Epidermal melanocyte (primary cell): ENCODE data around the gene VSIG2.
"Not testable (repeated sequence)": the region's sequence is repeated elsewhere in the genome, so short reads cannot be mapped to it uniquely, and the experiment has no call there.

Experiments
- DNase-seq: peaks from one replicate; pipeline ENCODE4 v3.0.0; 2011; ENCODE audit warnings: low spot score; ENCODE audit not compliant: insufficient read length

The VSIG2 gene, protein sequence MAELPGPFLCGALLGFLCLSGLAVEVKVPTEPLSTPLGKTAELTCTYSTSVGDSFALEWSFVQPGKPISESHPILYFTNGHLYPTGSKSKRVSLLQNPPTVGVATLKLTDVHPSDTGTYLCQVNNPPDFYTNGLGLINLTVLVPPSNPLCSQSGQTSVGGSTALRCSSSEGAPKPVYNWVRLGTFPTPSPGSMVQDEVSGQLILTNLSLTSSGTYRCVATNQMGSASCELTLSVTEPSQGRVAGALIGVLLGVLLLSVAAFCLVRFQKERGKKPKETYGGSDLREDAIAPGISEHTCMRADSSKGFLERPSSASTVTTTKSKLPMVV

DNA sequence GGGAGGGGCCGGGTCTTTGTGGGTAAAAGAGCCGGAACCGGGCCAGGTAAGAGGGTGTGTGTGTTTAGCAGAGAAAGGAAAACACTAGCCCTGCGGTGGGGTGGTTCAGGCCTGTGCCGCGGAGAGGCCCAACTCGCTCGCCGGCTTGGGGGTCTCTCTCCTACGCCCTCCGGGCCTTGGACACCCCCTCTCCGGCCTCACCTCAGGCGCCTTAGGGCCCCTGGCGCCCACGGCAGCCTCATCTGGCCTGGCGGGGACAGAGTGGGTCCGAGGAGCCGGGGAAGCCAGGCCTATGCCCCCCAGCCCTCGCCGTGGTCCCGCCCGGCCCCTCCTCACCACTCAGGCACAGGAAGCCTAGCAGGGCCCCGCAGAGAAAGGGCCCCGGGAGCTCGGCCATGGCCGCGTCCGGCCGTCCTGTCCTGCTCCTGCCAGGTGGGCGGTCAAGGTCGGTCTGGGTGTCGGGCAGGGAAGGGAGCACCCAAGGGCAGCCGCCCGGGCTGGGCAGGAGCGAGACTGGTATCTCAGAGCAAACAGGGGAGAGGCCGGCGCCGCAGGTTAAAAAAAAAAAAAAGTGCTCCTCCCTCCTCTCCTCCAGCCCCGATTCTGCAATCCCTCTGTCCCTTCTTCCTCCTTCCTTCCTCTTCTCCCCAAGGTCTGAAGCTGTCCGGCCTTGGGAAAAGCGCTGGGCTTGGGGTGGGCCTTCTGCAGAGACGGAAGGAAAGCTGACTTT, at the start of gene VSIG2:
Gene VSIG2 (minus strand): TSS at position 515 of the 730 bp plus-strand sequence. CDS start 118 bp downstream, at position 397.
- no peak for DNase-seq

DNA sequence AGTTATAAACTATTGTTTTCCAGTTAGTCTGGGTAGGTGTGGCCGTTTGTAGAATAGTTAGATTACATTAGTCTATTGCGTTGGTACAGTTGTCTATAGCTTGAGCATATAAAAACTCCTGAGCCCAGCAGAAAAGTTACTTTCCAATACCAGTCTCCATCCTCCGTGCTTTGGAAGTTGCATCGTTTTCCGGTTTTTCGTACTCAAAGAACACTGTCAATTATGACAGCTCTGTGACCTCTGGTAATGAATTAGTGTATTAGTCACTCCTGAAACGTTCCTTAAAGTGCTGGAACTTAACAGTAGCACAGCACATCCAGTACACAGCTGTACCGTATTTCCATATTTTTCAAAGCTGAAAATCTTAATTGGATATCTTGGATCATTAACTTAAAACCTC, 49.0 kb upstream of the VSIG2 start:
- DNase-seq = no peak

DNA sequence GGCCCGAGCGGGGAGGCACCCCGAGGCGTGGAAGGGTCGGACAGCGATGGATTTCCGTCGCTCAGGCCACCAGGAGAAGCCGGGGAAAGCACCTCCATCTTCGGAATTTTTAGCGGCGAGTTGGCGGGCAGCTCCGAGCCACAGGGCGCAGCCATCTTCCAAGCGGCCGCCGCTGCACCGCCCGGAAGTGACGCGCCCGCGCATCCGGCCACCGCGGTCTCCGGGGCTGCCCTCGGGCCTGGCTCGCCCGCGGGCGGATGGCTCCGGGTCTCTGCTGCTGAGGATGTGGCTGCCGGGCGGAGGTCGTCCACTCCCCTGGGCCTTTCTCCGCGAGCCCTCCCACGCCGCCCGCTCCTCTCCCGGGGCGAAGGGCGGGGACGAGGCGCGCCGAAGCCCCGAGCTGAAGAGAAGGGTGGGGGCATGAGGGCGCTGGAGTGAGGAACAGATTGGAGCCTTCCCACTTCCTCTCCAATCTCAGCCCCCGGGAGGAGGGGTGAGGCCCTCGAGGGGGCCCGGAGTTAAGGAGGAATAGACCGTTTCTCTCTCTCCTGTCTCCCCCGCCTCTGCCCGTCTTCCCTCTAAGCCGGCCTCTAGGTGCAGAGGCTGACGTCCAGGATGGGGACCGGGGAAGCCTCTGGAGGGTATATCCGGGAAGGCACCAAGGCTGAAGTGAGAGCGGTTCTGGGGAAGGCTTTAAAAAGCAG, 48.3 kb upstream of the VSIG2 start, which contains the start of gene MSANTD2:
Gene MSANTD2 (minus strand): TSS at position 181 of the 704 bp plus-strand sequence. CDS start 26 bp downstream, at position 155.
- peak; percentile 55 for DNase-seq

DNA sequence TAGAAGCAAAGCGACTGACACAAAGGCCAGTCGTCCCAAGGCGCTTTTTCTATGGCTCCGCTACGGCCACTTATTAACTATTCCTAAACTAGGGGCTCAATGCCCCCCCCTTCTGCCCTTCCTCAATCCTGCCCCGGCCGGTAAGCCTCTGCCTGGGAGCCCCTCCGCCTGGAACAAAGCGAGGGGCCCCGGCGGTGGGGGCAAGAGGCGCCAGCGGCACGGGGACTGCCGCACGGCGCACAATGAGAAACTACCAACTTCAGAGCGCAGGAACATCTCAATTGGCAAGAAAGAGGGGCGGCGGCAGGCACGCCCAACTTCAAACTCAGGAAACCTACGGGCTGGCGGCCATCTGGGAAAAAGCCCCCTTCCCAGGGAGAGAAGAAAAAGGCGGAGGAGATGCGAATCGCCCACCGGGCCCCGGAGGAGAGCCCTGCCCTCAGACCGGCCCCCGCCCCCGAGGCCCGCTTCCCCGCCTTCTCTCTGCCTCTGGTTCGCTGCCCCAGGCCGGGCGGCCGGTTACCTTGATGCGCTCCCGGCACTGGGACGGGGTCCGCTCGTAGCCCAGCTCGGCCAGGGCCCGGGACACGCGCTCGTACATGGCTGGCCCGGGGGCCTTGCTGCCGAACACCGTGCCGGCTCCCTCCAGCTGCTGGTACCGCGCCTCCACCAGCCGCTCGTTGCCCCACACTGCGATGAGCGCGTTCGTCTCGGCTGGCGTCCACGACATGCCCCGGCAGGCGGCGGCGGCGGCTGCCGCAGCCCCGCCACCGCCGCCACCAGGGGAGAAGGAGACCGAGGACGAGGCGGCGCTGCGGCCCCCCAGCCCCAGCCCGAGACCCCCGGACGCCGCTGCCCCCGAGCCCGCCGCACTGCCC, 47.5 kb upstream of the VSIG2 start:
- no peak for DNase-seq

DNA sequence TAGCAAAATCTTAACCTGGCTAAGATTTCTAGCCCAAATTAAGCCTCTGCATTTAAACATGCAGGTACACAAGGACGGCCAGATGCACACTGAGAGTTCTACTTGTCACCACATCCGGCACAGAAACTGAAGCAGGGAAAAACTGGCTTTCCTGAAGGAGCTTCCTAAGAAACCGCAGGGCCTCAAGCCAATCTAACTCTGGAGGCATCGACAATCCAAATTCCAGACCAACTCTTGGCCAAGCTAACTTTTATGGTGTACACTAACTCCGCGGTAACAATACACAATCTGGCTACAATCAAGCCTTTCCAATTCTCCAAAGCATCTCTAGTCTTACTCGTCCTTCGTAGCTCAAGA, 46.9 kb upstream of the VSIG2 start:
- no peak for DNase-seq

DNA sequence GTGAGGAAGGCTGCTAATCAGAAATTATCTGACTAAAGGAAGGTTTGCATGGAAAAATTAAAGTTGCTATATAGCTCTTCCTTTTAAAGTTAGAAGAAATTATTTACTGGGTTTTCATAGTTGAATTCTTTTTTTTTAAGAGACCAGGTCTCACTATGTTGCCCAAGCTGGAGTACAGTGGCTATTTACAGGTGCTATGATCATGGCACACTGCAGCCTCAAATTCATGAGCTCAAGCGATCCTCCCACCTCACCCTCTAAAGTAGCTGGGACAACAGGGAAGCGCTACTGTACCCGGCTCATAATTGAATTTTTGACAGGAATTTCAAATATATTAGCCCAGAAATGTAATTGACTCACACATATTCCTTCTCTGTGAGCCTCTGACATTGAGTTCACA, 44.3 kb upstream of the VSIG2 start:
- DNase-seq = no peak

DNA sequence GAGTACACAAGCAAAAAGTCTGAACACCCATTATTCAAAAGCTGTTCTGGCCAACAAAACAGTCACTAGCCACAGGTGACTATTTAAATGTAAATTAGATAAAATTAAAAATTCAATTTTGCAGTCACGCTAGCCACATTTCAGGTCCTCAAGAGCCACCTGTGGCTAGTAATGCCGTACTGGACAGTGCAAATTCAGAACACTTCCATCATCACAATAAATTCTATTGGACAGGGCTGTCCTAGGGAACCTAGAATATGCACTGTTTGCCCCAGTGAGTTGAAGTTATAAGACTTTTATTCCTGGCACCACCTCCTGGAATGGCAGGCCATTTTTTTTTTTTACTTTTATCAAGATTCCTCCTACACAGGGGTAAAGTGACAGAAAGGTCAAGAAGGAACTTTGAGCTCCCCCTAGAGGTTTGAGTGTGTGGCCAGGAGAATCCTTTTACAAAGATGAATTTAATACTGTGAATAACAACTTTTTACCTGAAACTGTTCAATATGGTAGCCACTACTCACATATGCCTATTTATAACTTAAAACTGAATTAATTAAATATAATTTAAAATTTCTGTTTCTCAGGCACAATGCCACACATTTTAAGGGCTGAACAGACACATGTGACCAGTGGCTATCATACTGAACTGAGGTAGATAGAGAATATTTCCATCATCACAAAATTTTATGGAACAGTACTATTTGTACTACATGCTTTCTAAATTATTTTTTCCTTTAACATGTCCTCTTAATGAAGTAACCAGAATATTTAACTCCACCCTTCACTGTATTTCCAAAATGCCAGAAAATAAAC, 41.6 kb upstream of the VSIG2 start:
- DNase-seq = no peak

DNA sequence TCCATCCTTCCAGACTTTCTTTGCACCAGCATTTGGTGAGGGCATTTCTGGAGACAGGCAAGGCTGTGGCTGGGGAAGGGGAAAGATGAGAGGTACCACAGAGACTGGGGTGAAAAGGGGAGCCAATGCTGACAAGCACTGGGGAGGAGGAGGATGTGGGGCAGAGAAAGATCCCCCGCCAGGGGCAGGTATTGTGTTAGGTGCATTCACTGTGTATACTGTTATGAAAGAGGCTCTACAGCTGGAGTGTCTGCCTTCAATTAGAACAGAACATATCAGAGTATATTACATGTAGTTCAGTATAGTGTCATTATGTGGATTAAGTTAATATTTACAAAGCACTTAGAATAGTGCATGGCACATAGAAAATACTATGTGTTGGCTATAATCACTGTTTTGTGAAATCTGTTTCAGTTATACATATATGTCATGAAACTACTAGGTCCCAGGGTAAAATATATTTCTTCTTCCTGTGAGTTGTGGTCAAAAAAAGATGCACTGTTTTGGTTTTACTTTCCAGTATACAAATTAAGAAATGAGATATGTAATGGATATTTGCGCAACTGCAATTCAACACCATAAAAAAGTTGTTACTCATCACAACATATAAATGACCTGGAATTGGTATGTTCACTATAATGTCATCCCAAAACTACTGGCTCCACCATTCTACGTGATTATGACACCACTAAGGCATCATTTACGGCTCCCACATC, 39.7 kb upstream of the VSIG2 start:
- DNase-seq = no peak

DNA sequence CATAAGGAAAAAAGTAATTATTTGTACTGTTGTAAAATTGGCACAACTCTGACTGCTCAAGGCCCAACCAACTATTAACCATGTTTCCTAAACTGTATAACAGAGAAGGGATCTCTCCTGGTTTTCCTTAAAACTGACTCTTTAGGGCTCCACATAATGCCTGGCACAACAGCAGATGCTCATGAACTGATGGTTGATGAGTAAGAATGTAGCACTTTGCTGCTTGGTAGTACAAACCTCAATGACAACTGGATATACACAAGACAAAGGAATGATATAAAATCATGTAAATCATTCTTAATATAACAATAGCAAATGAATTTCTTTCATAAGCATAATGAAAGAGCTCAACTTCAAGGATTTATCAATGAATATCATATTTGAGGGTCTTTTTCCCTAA, 36.5 kb upstream of the VSIG2 start:
- DNase-seq = no peak

DNA sequence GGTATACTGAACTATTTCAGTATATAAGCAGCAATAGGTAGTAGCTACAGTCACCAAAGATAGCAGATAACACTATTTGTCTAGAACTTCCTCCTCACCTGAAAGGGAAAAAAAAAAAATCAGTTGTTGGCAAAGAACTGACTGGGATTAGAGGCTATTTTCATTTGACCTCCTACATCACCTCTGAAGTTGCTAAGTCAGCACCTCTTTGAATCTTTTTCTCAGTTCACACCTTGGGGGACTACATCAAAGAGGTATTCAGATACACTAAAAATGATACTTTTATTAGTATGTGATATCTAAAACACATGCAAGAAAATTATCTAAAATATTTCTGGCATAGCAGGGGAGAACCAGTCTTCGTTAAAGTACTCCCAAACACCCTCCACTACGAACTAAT, 32.0 kb upstream of the VSIG2 start:
- DNase-seq = no peak

DNA sequence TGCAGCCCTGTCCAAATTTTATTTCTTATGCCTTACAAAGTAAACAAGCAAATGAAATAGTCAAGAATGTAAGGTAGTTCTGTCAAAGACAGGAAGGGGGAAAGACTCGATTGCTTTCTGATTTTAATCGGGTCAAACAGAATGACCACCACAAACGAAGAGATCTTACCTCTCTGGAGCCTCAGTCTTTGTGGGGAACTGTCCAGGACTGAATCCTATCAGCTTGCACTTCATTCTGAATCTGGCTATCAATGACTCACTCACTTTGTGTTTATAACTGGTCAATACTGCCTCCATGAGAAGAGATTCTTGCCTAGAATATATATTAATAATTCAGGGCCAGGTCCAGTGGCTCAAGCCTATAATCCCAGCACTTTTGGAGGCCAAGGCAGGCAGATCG, 30.9 kb upstream of the VSIG2 start:
- no peak for DNase-seq

DNA sequence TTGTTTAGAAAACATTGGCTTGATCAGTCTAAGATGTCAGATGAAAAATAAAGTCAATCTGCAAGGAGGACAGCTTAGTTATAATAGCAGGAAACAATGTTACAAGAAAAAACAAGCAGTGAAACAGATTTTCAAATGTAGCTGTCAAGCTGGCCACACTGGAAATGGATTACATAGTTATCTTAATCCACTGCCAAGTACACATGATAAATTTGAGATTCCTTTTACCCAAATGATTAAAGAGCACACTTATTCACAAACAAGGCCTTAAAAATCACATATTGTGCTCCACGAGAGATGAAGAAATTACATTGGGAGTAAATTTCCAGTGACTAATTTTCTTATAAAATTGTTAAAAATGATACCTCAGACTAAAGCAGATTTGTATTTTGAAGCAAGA, 27.5 kb upstream of the VSIG2 start:
- DNase-seq = no peak

DNA sequence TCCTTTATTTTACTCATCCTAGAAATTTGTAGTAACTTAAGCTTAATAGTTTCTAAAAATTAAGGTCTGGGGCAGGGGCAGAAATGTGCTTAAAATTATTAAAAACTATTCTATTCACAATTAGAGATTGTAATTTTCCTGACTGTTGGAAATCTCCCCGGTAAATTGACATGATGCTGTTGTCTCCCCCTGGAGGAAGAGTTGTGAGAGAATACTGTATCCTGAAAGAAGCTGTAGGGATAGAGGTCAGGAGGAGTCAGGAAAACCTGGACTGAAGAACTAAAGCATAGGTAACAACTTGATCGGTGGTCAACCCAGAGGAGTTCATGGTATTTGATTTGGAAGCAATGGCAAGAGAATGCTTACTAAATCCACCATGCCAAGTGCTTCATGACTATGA, 26.2 kb upstream of the VSIG2 start:
- no peak for DNase-seq

DNA sequence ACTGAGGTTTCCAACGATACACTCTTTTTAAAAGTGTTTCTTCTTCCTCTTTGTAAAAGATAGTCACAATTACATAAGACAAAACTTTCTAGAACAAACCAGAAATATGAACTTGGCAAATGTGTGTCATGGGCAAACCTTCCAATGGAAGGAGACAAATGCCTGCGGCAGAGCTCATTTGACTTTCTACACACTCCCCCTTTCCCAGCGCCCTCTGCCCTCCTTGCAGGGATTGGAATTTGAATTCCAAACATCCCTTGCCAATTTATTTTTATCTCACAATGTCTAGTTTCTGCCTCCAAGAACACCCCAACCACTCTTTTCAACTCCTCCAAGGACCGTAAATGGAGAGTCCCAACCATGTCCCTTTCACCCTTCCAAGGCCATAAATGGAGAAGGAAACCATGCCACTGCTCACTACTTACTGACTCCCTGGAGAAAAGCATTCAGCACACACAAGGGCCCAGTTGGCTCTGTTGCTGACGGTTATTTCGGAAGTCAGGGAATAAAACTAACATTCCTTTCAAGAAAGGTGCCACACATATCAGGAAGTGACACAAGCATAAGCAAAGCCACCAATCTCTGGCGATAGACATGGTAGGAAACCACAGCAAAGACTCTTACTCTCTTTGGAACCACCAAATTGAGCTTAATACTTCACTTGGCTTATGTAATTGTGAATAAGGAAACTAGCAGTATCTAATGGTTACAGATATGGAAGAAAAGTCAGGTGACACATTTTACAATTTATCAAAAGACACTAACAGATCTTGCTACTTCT, 25.0 kb upstream of the VSIG2 start:
- no peak for DNase-seq

DNA sequence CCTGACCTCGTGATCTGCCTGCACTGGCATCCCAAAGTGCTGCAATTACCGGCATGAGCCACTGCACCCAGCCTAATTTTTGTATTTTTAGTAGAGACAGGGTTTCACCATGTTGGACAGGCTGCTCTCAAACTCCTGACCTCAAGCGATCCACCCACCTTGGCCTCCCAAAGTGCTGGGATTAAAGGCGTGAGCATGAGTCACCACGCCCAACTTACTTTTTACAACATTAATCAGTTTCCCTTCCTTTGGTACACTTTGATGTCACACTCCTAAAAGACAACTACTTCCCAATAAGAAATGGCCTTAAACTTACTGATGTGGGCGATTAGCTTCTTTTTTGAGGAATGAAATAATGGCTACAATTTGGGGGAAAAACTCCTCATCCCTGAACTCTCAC, 18.9 kb upstream of the VSIG2 start:
- DNase-seq = not testable (repeated sequence)

DNA sequence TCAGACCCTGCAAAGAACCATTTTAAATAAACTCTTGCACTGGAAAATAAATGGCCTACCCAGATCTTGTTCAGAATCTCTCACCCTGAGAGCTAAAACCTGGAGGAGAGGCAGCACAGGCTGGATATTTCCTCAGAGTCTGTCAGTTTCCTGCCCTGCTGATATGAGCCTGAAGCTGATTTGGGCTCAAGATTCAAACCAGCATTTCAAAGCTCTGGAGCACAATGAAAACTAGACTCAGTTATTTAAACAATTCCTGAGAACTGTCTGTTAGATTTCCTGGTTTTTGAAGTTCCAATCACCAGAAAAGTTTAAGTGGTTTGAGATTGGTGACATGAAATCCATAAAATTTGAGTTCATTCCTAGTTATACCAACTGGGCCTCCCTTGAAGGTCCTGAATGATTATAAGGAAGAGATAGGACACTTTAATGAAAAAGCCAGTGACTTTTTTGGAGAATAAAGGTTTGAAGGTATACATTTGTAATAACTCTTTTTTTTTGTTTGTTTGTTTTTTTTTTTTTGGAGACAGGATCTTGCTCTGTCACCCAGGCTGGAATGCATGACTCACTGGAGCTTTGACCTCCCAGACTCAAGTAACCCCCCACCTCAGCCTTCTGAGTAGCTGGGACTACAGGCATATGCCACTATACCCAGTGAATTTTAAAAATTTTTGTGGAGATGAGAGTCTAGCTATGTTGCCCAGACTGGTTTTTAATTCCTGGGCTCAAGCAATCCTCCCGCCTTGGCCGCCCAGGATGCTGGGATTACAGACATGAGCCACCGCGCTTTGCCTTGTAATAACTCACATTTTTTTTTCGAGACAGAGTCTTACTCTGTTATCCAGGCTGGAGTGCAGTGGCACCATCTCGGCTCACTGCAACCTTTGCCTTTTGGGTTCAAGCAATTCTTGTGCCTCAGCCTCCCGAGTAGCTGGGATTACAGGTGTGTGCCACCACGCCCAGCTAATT, 18.0 kb upstream of the VSIG2 start:
- DNase-seq = no peak

DNA sequence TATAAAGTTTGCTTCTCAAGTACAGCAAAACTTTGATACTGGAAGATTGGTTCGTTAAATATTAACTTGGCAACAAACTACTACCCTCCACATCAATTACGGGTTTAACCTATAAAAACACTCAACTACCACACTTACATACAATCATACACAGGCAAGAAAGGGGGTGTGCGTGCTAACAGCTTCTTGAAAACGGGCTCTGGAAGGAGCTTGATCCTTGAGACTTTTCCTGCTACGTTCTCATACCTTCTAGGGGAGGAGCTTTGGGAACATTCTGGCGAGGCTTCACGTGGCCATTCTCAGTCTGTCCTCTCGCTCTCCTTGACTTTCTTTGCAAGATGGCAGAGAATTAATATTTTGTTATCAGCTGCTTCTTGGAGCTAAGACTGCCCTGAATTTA, 16.9 kb upstream of the VSIG2 start:
- DNase-seq = no peak

DNA sequence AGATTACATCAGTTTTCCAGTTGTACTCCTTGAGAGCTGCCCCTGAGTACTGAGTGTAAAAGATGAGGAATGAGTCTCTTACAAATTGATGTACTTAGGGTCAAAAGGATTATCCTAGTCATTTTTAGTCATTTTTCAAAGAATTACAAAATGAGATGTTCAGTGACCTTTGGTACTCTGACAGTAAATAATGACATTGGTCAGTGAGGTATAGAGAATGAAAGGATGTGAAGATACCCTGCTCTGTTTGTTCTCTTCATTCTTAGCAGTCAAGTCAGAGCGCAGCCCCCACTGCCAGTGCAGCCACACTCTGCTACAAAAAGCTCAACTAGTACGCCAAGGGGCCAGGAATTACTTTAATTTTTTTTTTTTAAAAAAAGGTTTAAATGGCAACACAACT, 14.1 kb upstream of the VSIG2 start:
- no peak for DNase-seq
